GM18507 (cell line): ENCODE data around the gene CDH23.
"Not testable (repeated sequence)": the region's sequence is repeated elsewhere in the genome, so short reads cannot be mapped to it uniquely, and the experiment has no call there.

Experiments used
- DNase-seq: peaks from one replicate; pipeline ENCODE4 v3.0.0; 2011; ENCODE audit warnings: low read depth; ENCODE audit not compliant: insufficient read length; ENCODE audit errors: extremely low spot score
- FAIRE-seq: peaks from 2 replicates; lab custom pipeline; 2011; peaks lifted over from hg19 to GRCh38; lab: Jason Lieb, UNC

CDH23 gene

GRCh38 chr10:71600242-71600641 is 203.5 kb downstream of the CDH23 start:
- DNase-seq, FAIRE-seq: not testable (repeated sequence)

- DNase-seq (no peak), FAIRE-seq (no peak)
These were observed 204.1 kb downstream of the CDH23 start for GRCh38 chr10:71600849-71601248.

DNA sequence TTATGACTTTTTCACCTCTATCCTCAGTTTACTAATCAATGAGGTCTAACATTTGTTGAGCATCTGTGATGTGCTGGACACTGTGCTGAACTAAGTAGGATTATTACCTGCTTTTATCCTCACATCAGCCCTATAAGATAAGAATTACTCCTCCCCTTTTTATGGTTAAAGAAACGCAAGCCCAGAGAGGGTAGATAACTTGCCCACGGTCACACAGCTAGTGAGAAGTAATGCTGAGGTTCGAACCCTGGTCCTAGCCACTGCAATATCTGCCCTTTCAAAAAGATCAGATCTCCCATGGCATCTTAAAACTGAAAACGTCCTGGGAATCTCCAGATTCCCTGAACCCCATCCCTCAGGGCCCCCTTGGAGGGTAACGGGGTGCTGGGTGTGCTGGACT is 204.6 kb downstream of the CDH23 start:
- DNase-seq (no peak), FAIRE-seq (no peak)

DNA sequence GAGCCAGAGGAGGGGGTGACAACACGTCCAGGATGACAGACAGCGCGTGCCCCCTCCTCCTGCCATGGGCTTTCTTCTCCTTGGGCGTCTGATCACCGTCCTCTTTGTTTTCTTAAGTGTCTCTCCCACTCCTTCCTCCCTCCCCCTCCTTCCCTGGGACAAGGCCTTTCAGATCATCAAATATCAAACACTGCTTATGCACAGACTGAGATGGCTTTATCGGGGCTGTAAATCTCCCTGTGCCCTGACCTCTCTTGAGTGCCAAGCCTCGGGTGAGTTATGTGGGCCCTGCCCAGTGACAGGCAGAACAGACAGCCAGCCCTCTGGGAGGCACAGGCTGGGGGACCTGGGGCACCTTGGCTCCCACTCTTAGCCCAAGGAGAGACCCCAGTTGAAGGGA is 206.4 kb downstream of the CDH23 start:
- DNase-seq (no peak), FAIRE-seq (no peak)

- FAIRE-seq (no peak), DNase-seq (no peak)
These were observed 207.0 kb downstream of the CDH23 start for GRCh38 chr10:71603754-71604153.

- DNase-seq: no peak
- no peak for FAIRE-seq
These were observed 207.8 kb downstream of the CDH23 start for GRCh38 chr10:71604324-71605018.

DNA sequence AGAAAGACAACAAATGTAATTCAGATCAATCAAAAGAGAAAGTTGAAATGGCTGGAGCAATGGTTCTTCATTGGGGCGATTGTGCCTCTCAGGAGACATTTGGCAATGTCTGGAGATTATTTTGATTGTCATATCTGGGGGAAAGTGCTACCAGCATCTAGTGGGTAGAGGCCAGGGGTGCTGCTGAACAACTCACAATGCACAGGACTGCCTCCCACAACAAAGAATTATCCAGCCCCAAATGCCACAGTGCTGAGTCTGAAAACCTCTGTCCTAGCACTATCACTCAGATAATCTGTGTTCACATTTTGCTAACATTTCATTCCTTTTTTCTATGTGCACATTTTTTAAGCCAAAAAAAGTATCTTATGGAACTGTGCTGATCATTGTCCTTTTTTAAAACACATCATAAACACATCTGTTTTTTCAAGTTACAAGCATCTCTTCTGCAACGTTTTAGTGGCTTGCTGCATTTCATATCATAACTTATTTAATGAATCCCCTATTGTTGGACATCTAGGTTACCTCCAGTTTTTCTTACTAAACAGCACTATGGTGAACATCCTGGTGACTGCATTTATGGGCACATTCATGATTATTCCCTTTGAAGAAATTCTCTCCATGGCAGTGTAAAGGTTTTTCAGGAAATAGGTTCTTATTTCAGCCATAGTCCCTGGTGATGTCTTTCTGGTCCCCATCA is 208.7 kb downstream of the CDH23 start:
- DNase-seq: no peak
- FAIRE-seq: no peak

DNA sequence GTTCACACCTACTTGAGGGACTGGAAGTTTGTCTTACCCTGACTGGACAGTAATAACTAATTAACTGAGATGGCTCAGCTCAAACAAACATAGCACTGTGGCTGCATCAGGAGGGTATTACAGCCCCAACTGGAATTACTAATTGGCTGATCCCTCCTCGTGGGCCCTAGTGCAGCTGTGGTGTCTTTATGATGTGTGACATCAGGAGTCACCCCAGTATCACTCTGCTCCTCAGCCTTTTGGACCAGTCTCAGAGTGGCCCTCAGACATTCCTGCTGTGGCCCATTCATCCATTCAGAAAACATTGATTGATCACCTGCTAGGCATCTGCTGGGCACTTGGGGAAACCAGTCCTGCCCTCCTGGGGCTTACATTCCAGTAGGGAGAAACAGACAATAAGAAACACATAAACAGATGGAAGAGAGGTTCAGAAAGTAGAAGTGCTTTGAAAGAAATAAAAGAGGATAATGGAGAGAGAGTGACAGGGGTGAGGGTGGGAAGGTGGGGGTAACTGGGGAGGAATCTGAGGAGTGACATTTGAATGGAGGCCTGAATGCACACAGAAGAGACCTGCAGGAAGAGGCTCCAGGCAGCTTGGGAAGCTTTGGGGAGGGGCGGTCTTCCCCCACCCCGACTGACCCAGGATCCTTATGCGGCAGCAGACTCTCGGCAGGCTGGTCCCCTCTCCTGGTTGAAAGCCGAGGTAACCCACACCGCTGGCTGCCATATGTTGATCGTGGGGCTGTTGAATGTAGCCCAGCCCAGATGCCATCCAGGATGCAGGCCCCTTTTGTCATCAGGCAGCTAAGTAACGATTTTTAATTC is 209.7 kb downstream of the CDH23 start:
- no peak for DNase-seq
- no peak for FAIRE-seq

DNA sequence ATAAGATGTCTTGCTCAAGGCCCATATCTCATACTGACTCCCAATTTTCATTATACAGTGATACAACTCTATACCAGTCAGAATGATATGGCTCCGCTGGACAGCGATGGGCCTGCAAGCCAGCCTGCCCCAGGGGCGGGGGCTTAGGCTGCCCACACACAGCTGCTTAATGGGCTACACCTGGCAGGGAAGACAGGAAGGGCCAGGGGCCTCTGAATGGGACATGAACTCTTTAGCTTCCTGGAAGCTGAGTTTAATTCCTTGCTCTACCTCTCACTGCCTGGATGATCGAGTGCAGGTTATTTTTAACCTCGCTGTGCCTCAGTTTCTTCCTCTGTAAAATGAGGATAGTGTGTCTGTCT is 210.3 kb downstream of the CDH23 start:
- DNase-seq (no peak), FAIRE-seq (no peak)

DNA sequence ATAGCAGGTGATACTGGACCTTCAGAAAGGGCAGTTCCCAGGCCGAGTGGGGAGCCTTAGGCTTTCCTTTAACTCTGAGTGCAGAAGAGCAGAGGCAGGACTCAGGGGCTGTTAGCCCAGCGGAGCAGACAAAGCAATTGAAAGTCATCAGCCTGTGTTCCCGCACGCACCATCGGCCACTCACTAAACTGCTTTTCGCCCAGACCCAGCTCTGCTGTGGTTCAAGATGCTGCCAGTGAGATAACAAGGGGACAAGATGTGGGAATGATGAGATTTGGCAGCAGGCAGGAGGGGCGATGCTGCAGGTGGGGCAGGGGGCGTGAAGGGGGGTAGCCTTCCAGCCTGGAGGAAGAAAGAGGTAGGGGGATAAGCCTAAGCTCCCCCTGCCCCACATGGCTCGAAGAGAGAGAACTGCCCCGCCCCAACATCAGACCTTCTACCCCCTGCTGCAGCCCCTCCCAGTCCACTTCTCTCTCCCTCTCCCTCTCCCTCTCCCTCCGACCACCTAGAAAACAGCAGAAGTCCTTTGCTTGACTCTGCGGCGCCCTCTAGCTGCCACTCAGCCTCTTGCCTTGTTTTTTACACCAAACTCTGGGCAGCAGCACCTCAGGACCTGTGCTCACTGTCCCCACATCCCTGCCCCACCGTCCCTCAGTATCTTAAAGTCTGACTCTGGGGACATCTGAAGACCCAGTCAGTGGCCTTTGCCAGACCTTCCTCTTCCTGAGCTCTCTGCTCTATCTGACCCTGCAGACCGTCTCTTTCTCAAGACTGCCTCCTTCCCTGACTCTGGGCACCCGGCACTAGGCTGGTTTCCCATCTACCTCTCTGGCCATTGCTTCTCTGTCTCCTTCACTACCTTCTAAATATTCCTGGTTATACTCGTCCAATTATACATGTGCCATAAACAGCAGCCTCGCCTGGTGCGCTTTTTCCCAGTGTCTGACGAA is 212.4 kb downstream of the CDH23 start:
- DNase-seq (no peak), FAIRE-seq (peak; percentile 66)

DNA sequence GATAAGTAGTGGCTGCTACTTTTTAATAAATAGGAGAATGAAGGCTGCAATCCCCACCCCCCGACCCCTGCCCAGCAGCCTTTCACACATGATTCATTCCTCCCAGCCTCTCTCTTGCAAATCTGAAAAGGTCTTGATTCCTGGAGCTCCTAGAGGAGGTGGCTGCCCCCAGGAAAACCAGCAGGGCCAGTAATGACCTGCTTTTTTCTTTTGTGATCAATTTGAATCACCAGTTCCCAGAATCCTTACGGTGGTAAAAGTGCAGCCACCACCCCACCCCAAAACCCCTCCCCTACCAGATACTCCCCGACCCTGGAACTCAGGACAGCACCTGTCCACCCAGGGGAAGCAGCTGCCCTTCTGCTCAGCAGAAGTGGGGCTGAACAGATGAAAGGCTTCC is 213.9 kb downstream of the CDH23 start:
- FAIRE-seq: no peak
- no peak for DNase-seq

- no peak for FAIRE-seq
- no peak for DNase-seq
These were observed 214.4 kb downstream of the CDH23 start for GRCh38 chr10:71611131-71611530.

DNA sequence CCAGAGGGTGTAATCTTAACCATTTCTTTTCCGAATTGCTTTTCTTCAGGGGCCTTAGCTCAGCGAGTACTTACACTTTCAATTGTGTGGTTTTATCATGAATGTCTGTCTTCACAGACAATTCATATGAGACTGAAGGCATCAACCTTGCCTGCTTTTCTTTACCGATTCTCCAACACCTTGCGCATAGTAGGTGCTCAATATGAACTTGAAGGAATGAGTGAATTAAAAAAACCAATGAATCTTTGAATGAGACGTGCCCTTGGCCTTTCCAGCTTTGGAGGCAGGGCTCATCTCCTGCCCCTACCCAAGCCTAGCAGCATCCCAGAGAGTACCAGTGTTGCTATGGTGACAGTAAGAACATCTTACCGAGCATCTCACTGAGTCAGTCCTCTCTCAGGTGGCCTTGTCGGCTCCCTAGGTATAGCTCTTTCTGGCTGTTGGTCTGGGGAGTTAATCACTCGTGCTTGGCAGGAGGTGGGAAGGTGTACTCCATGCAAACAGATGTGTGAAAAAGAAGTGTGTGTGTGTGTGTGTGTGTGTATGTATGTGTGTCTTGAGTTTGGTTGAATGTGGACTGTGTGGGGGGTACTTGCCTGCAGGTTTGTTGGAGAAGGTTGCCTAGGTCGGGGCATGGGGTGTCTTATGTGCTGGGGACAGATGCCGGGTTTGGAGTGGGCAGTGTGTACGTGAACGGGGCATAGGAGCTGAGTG is 215.1 kb downstream of the CDH23 start:
- FAIRE-seq (no peak), DNase-seq (no peak)

- FAIRE-seq: no peak
These were observed 216.6 kb downstream of the CDH23 start for GRCh38 chr10:71613261-71613777.

GRCh38 chr10:71613877-71614276 is 217.2 kb downstream of the CDH23 start:
- FAIRE-seq: no peak

More at GRCh38 chr10:71613261-71613777, 216.6 kb downstream of the CDH23 start:
- DNase-seq: no peak

DNA sequence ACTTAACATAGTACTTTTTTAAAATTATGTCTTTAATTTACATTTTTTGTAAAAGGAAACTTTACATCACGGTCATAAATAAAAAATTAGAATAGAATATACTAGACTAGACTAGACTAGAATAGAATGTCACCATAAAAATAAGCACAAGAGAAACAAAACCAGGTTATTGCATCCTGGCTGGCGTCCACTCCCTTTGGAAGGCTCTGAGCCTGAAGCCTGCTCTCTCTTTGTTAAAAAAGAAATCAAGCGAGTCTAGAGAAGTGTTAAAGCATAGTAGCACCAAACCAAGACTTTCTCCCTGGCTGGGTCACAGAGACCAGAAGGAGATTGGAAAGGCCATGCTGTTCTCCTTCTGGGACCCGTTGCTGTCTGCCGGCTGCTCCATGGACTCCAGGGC is 218.2 kb downstream of the CDH23 start:
- FAIRE-seq: no peak
- no peak for DNase-seq

More at GRCh38 chr10:71613877-71614276, 217.2 kb downstream of the CDH23 start:
- DNase-seq: no peak

- no peak for DNase-seq
- no peak for FAIRE-seq
These were observed 219.0 kb downstream of the CDH23 start for GRCh38 chr10:71615538-71616329.
